ACHN (cell line): ENCODE measurements around the gene ADM.
"Not testable (repeated sequence)": the region's sequence is repeated elsewhere in the genome, so short reads cannot be mapped to it uniquely, and the experiment has no call there.

ENCODE experiments used
- DNase-seq: peaks from one replicate; pipeline ENCODE4 v3.0.0-alpha.2; 2015
- in situ Hi-C: cut with HindIII; loops from 2 replicates; pipeline ENCODE4 v1.10.0; 2017; ENCODE audit warnings: low sequenced_read_pairs, low pct_ligation_motif_present, low pct_unique_long_range_greater_than_20kb

ADM gene, protein sequence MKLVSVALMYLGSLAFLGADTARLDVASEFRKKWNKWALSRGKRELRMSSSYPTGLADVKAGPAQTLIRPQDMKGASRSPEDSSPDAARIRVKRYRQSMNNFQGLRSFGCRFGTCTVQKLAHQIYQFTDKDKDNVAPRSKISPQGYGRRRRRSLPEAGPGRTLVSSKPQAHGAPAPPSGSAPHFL

DNA sequence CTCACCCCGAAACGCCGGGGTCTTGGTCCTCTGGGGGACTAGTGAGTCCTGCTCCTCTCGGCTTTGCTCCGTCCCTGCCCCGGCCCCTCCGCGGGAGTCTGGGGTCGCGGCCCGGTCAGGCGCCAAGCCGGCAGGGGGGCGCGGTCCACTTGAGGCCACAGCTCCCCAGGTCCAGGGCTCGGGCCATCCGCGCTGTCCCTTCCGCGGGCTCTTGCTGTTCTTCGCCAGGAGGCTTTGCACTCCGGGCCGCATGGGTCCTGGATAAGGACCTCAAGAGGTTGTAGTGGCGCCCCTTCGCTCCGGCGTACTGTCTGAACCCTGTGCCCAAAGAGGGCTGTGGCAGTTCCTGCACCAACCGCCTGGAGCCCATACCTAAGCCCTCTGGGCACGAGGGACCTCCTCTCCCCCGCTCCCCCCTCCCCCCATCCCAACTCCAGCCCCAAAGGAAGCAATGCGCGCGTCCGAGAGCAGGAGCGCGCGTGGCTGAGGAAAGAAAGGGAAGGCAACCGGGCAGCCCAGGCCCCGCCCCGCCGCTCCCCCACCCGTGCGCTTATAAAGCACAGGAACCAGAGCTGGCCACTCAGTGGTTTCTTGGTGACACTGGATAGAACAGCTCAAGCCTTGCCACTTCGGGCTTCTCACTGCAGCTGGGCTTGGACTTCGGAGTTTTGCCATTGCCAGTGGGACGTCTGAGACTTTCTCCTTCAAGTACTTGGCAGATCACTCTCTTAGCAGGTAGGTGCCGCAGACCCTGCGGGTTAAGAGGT lies at the start of gene ADM:
Gene ADM, plus strand, starts transcription at position 579 of the 767 bp plus-strand sequence. CDS start 628 bp downstream, outside the sequence.
- peak; percentile 89 for DNase-seq
- in situ Hi-C loops = no loop called here

DNA sequence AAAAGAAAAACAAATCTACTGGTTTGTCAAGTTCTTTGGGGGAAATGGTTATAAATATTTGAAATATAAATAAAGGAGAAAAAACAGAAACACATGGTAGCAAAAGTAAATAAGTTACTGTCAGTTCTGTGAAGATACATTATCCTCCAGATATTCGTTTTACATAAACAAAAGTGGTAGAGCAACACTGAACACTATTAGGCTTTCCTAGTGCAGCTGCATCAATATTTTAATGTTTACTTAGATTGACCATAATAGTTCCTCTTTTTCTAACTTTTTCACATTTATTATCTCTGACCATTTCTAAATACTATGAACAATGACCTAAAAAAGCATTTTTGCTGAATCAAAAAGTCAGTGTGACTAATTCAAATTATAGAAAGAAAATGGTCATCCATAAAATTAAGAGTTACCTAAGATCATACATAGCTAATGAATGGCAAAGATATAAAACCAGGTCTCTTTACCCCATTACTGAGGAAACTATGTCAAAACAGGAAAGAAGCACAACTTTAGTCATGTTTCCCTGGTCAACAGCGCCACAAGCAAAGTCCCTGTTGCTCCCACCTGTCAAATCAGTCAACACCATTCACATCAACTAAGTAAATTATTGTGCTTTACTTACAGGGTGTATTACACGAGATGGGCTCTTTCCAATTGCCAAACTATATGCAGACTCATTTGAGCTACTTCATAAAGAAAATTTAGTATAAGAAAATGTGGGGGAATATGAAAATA lies 49.3 kb upstream of the ADM start:
- in situ Hi-C loops = no loop called here
- no peak for DNase-seq

DNA sequence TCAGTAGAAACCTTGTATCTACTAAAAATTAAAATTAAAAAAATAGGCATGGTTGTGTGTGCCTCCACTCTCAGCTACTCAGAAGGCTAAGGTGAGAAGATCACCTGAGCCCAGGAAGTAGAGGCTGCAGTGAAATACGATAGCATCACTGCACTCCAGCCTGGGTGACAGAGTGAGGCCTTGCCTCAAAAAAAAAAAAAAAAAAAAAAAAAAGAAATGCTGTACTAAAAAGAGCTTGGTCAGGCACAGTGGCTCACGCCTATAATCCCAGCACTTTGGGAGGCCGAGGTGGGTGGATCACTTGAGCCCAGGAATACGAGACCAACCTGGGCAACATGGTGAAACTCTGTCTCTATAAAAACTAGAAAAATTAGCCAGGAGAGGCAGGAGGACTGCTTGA lies 47.4 kb upstream of the ADM start:
- DNase-seq = no peak
- in situ Hi-C loops = no loop called here

GRCh38 chr11:10261821-10262220 lies 43.1 kb upstream of the ADM start:
- DNase-seq = no peak
- in situ Hi-C loops = no loop called here

GRCh38 chr11:10263929-10264328 lies 40.9 kb upstream of the ADM start:
- in situ Hi-C loops = no loop called here
- DNase-seq = peak; percentile 31

GRCh38 chr11:10264716-10265115 lies 40.2 kb upstream of the ADM start:
- DNase-seq, in situ Hi-C loops: not testable (repeated sequence)

GRCh38 chr11:10265936-10266335 lies 38.9 kb upstream of the ADM start:
- in situ Hi-C loops = no loop called here
- DNase-seq = no peak

DNA sequence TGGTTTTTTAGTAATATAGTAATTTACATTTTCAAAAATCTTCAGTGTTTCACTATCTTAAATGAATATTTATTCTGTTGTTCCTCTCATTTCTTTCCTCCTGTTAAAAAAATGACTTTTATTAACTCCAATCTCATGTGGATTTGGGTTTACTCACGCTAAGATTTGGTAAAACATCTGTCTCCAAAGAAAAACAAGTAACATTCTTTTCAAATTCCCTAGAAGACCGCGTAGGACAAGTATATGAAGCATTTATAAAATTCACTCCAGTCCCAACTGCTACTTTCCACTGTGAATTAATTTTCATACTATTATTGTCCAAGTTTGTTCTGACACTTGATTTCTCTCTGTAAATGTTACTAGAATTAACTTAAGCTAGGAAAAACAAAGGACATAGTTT lies 37.1 kb upstream of the ADM start:
- no peak for DNase-seq
- in situ Hi-C loops = no loop called here

DNA sequence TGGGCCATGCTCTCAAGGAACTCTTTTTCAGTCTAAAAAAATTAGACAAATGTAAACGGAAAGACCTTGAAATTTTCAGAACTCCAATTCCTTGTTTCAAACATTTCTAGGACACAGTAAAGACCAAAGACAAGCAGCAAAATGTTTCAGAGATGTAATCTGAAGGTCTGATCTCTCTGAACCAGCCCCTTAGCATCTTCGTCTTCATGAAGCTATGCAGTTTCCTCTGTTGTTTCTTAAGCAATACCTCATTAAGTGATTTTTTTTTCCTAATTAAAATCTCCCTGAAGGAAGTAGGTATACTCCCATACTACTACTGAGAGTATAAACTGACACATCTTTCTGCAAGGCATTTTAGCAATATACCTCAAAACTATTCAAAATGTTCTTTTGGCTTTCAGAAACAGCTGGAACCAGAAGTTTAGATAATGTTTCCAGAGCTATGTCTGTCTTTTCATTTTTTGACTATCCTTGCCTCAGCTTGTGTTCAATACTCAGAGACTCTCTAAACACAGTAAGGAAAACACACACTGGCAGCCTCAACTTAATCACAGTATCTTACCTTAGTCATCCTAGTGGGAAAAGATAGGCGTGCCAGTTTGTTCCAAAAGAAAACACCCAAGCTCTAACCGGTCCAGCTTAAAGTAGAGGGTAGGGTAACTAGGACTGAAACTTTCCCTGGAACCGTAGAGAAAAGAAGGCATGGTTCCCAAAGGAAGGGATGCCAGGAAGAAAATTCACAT lies 36.0 kb upstream of the ADM start:
- DNase-seq = no peak
- in situ Hi-C loops = no loop called here

- no peak for DNase-seq
- in situ Hi-C loops = no loop called here
These were observed 32.7 kb upstream of the ADM start for GRCh38 chr11:10272132-10272531.

- DNase-seq = no peak
These were observed 31.1 kb upstream of the ADM start for GRCh38 chr11:10273738-10274137.

GRCh38 chr11:10274726-10275125 lies 30.1 kb upstream of the ADM start:
- in situ Hi-C loops = no loop called here
- DNase-seq = no peak

More at GRCh38 chr11:10273738-10274137, 31.1 kb upstream of the ADM start:
- in situ Hi-C loops = no loop called here

GRCh38 chr11:10275714-10276113 lies 29.2 kb upstream of the ADM start:
- DNase-seq = no peak
- in situ Hi-C loops = no loop called here

GRCh38 chr11:10282117-10282516 lies 22.8 kb upstream of the ADM start:
- no peak for DNase-seq
- in situ Hi-C loops = no loop called here

DNA sequence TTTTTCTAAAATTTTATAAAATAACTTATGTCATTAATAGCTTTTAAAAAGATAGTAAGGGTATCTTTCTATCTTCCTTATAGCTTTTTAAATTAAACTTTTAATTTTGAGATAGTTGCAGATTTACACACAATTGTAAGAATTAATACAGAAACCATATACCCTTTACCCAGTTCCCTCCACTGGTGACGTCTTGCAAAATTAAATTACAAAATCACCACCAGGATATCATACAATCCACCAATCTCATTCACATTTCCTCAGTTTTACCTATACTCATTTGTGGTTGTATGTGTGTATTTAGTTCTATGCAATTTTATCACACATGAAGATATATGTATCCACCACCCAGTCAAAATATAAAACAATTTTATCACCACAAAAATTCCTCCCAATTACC lies 20.9 kb upstream of the ADM start:
- in situ Hi-C loops = no loop called here
- no peak for DNase-seq

- DNase-seq = no peak
- in situ Hi-C loops = no loop called here
These were observed 19.6 kb upstream of the ADM start for GRCh38 chr11:10285148-10285802.

DNA sequence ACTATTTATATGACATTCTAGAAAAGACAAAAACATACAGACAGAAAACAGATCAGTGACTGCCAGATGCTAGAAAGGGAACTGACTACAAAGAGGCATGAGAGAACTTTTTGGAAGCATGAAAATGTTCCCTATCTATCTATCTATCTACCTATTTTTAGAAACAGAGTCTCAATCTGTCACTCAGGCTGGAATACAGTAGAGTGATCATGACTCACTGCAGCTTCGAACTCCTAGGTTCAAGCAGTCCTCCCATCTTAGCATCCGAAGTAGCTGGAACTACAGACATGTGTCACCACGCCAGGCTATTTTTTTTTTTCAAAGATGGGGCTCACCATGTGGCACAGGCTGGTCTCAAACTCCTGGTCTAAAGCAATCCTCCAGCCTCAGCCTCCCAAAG lies 17.7 kb upstream of the ADM start:
- in situ Hi-C loops = no loop called here
- DNase-seq = no peak
